ENCODE data around the gene ACAN. TPM values are rescaled to one million over a fixed set of nuclear protein-coding genes. Genes with fewer than 3 reads are reported as not detected.

The ACAN gene
- total RNA-seq, 2 experiments from 2014 or later, result not detected

DNA sequence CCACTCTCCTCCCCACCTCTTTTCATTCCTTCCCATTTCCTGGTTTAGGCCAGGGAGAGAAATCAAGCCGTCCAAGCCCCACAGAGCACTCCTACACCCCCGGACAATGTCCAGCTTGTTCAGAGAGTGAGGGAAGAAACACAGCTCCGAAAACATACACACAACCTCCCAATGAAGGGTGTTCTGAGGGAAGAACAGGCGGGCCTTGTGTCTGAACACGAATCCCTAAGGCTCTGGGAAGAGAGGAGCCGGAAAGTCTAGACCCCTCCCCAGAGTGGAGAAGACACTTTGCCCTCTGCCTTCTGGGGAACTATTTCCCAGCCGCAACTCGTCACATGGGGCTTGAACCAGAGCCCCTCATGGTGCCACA, 30.5 kb downstream of the ACAN start:
- Mint-ChIP-seq H3K9me3 (no peaks in the 10 kb centered on the region), H3K27me3 (no peaks in the 10 kb centered on the region), H3K4me3 (no peak overlapping the region), H3K27ac (no peak overlapping the region), H3K36me3 (ENCODE audit: low read depth) (no peaks in the 10 kb centered on the region), H3K4me1 (ENCODE audit: low read depth) (no peaks in the 10 kb centered on the region)
- Histone ChIP-seq H3K27me3 (ENCODE audit: control insufficient read depth in 1 of 2, insufficient read depth in 2 of 2, low read length in 2 of 2) (no peaks in the 10 kb centered on the region), H3K27ac (ENCODE audit: low read depth in 1 of 2, low read length in 2 of 2) (no peak overlapping the region), H3K36me3 (ENCODE audit: insufficient read depth, low read length) (no peaks in the 10 kb centered on the region), H3K4me3 (ENCODE audit: low read length) (no peak overlapping the region), H3K4me1 (ENCODE audit: insufficient read depth, low read length) (peaks cover 5% of the 10 kb centered on the region), H3K9me3 (ENCODE audit: control insufficient read depth in 1 of 2, insufficient read depth in 1 of 2, low read length in 2 of 2) (no peaks in the 10 kb centered on the region)
- TF ChIP-seq, protein P1, sequence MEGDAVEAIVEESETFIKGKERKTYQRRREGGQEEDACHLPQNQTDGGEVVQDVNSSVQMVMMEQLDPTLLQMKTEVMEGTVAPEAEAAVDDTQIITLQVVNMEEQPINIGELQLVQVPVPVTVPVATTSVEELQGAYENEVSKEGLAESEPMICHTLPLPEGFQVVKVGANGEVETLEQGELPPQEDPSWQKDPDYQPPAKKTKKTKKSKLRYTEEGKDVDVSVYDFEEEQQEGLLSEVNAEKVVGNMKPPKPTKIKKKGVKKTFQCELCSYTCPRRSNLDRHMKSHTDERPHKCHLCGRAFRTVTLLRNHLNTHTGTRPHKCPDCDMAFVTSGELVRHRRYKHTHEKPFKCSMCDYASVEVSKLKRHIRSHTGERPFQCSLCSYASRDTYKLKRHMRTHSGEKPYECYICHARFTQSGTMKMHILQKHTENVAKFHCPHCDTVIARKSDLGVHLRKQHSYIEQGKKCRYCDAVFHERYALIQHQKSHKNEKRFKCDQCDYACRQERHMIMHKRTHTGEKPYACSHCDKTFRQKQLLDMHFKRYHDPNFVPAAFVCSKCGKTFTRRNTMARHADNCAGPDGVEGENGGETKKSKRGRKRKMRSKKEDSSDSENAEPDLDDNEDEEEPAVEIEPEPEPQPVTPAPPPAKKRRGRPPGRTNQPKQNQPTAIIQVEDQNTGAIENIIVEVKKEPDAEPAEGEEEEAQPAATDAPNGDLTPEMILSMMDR (IDR thresholded peaks at IDR 0.05), result no peak
- DNase-seq (no peak), ATAC-seq (ENCODE audit: poor library complexity) (no peak)
- intact Hi-C loops (cut with DNase I, micrococcal nuclease), result loop anchor here (1.0 to 10.0 kb wide), 4 partner anchors 209 to 586 kb away; no protein-coding TSS in a partner anchor
- ChIA-PET CTCF (interaction anchor here (0.8 to 1.6 kb wide), 3 partner anchors 209 to 212 kb away, joined by 3 to 4 read pairs (median 3); no protein-coding TSS in a partner anchor), POLR2A (no interaction called here)

DNA sequence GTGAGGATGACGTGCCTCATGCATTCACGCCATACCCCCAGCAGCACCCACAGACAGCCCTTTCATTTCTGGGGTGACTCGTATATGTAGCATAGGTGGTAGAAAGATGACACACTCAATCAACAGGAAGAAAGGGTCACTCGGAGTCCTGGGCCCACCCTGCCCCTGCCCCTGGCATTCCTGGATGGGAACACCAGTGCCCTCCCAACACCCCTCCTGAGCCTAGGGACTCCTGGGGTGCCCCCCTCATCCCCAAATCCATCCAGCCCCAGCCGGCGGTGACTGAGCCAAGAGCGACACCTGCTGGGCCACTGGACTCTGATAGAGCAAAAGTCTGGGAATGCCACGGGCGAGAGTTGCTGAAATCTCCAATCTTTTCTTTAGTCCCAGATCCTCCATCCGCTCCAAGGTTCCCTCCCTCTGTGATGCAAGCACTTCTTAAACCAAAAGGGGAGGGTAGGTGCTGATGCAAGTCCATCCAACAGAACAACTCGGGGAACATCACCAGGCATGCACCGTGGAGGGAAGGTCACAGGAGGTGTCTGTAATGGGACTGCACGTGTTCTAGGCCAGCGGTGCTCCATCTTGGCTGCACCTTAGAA, 31.1 kb downstream of the ACAN start:
- no peak overlapping the region for H3K4me3 ChIP-seq (ENCODE audit: low read length)
- H3K36me3 ChIP-seq (ENCODE audit: insufficient read depth, low read length), result no peaks in the 10 kb centered on the region
- ATAC-seq (ENCODE audit: poor library complexity) (no peak), DNase-seq (peak in 11 of 14 experiments; percentile 5 to 45 (median 23))
- H3K9me3 ChIP-seq (ENCODE audit: control insufficient read depth in 1 of 2, insufficient read depth in 1 of 2, low read length in 2 of 2), result no peaks in the 10 kb centered on the region
- intact Hi-C loops (cut with DNase I, micrococcal nuclease), result loop anchor here (1.0 to 10.0 kb wide), 4 partner anchors 210 to 587 kb away; no protein-coding TSS in a partner anchor
- ChIA-PET CTCF (interaction anchor here (0.8 to 1.6 kb wide), 3 partner anchors 209 to 212 kb away, joined by 3 to 4 read pairs (median 3); no protein-coding TSS in a partner anchor), POLR2A (no interaction called here)
- Mint-ChIP-seq H3K27me3 (peaks cover 3% of the 10 kb centered on the region), H3K4me1 (ENCODE audit: low read depth) (no peaks in the 10 kb centered on the region), H3K27ac (no peak overlapping the region), H3K4me3 (no peak overlapping the region), H3K36me3 (ENCODE audit: low read depth) (no peaks in the 10 kb centered on the region), H3K9me3 (no peaks in the 10 kb centered on the region)
- H3K4me1 ChIP-seq (ENCODE audit: insufficient read depth, low read length), result peaks cover 5% of the 10 kb centered on the region
- TF ChIP-seq, protein P1 (IDR thresholded peaks at IDR 0.05), result no peak
- H3K27me3 ChIP-seq (ENCODE audit: control insufficient read depth in 1 of 2, insufficient read depth in 2 of 2, low read length in 2 of 2), result no peaks in the 10 kb centered on the region
- H3K27ac ChIP-seq (ENCODE audit: low read depth in 1 of 2, low read length in 2 of 2), result no peak overlapping the region

DNA sequence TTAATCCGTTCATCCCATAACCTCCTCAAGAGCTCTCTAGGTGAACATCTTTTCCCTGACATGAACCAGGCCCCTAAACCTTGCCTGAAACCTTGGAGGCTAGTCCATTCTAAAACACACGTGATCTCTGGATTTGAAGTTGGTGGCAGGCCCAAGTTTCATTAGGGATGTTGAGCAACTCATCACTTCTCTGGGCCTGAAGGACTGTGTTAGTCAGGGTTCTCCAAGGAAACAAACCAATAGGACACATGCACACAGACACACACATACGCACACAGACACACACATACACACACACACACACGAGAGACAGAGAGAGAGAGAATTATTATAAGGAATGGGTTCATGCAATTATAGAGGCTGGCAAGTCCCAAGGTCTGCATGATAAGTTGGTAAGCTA, 31.9 kb downstream of the ACAN start:
- Mint-ChIP-seq H3K4me1 (ENCODE audit: low read depth) (no peaks in the 10 kb centered on the region), H3K9me3 (no peaks in the 10 kb centered on the region), H3K36me3 (ENCODE audit: low read depth) (no peaks in the 10 kb centered on the region), H3K27ac (no peak overlapping the region), H3K4me3 (no peak overlapping the region), H3K27me3 (peaks cover 5% of the 10 kb centered on the region)
- TF ChIP-seq, protein P1 (IDR thresholded peaks at IDR 0.05), result no peak
- no peaks in the 10 kb centered on the region for H3K36me3 ChIP-seq (ENCODE audit: insufficient read depth, low read length)
- no peaks in the 10 kb centered on the region for H3K9me3 ChIP-seq (ENCODE audit: control insufficient read depth in 1 of 2, insufficient read depth in 1 of 2, low read length in 2 of 2)
- CTCF ChIA-PET, result interaction anchor here (1.6 kb wide), 1 partner anchor 213 kb away, joined by 3 read pairs; no protein-coding TSS in a partner anchor
- no peaks in the 10 kb centered on the region for H3K27me3 ChIP-seq (ENCODE audit: control insufficient read depth in 1 of 2, insufficient read depth in 2 of 2, low read length in 2 of 2)
- H3K4me3 ChIP-seq (ENCODE audit: low read length), result no peak overlapping the region
- POLR2A ChIA-PET, result no interaction called here
- no peak overlapping the region for H3K27ac ChIP-seq (ENCODE audit: low read depth in 1 of 2, low read length in 2 of 2)
- intact Hi-C loops (cut with DNase I, micrococcal nuclease), result loop anchor here in 1 of 2 experiments (10.0 kb wide), 1 partner anchor 360 kb away; no protein-coding TSS in a partner anchor
- DNase-seq, result no peak
- no peak for ATAC-seq (ENCODE audit: poor library complexity)
- H3K4me1 ChIP-seq (ENCODE audit: insufficient read depth, low read length), result peaks cover 5% of the 10 kb centered on the region
